EH (cell line): Measurements from ENCODE around the gene GCHFR.

ENCODE experiments used
- DNase-seq: peaks from one replicate; pipeline ENCODE4 v3.0.0-alpha.2; 2015; ENCODE audit warnings: low read depth

Gene GCHFR

GRCh38 chr15:40808861-40809450 lies 45.1 kb downstream of the GCHFR start:
- DNase-seq: no peak

DNA sequence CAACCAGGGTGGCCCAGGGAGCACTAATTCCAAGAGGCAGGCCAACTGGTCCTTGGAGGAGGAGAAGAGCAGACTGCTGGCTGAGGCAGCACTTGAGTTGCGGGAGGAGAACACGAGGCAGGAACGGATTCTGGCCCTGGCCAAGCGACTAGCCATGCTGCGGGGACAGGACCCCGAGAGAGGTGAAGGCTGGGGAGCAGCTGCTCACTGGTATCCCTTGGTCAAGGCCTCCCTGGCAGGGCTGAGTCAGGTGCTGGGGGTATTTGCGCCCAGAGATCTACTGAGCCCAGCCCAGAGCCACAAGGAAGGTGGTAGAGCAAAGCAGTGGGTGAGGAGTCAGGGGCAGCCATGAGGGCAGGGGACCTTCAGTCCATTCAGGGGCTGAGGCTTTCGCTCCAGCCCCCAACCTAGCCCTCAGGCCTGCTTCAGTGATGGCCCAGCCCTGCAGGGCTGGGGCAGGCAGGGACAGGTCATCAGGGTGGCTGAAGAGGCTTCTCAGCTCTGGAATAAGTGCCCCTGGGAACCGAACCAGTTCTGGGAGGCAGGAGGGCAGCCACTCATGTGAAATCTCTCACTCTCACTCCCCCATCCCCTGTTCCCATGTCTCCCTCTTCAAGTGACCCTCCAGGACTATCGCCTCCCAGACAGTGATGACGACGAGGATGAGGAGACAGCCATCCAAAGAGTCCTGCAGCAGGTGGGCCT lies 49.0 kb downstream of the GCHFR start:
- no peak for DNase-seq

GRCh38 chr15:40815042-40815698 lies 51.3 kb downstream of the GCHFR start:
- peak; percentile 23 for DNase-seq
